Iris pigment epithelial cell (primary cell): ENCODE measurements around the gene RNPC3.
"Not testable (repeated sequence)": the region's sequence is repeated elsewhere in the genome, so short reads cannot be mapped to it uniquely, and the experiment has no call there.

ENCODE experiments used
- DNase-seq: peaks from one replicate; pipeline ENCODE4 v3.0.0-alpha.2; 2011; ENCODE audit warnings: low read depth

The RNPC3 gene

DNA sequence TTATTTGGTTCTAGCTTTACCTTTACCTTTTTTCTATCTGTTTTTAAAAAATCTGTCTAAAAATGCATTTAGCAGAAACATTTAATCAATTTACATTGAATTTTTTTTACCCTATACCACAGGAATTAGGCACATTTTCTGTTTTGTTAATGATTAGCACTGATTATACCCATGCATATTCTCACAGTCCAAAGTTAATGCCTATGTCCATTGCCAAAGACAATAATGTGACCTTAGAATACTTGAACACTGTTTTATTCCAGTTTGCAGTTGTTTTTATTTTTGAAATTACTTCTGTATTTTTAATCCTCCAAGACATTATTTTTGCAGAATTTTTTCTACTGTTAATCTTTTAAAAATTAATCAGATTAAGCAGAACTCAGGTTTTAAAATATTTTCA, 34.9 kb downstream of the RNPC3 start:
- no peak for DNase-seq

DNA sequence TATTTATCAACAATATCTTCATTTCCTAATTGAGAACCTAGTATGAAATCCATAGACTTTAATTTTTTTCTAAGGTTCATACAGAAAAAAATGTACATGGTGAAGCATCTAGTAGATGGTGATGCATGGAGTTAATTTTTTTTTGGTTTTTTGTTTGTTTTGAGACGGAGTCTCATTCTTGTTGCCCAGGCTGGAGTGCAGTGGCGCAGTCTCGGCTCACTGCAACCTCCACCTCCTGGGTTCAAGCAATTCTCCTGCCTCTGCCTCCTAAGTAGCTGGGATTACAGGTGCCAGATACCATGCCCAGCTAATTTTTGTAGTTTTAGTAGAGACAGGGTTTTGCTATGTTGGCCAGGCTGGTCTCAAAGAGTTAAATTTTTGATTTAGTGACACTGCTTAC, 35.6 kb downstream of the RNPC3 start:
- DNase-seq = not testable (repeated sequence)

DNA sequence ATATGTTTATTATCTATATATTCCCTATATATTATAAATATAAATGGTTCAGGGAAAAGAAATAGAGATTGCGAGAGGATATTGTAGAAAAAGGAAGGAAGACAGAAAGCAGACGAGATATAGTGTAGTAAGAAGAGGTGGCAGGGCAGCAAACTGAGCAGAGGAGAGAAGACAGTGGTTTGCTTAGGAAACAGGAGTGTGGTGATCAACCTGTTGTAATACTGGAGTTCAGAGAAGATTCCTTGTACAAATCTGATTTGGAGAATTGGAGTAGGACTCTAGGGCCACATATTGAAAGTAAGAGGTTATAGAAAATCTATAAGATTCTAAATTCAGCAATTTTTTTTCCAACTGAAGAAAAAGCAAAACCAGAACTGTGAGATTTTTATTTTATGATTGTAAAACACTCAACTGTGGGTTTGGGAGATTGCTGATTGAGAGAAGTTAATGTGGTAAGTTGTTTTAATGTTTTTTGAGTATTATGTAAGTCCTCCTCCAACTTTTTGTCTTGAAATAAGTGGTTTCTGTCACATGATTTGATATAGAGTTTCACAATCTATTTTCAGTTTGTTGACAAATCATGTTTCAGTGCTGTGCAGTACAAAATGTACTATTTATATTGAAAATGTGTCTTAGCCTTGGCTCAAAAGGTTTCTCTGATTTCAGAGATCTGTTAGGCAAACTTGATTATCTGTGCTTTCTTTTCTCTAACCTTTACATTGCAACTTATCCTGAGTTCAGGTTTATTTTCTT, 36.3 kb downstream of the RNPC3 start:
- peak; percentile 67 for DNase-seq

DNA sequence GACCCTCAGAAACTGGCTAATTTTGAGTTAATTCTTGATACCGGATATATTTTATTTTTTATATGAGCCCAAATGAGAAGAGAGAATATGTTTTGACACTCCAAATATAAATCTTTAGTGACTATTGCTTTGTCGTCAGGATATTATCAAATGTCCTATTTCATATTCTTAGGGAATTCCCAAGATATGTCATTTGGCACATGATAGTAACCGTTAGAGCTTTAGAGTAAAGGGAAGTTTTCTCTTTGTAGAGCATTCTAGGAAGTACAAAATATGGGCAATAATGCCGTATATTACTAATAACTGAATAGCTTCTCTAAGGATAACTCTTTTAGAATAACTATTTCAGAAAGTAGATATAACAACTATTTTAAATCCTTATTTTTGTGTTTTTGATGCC, 37.6 kb downstream of the RNPC3 start:
- DNase-seq = no peak

DNA sequence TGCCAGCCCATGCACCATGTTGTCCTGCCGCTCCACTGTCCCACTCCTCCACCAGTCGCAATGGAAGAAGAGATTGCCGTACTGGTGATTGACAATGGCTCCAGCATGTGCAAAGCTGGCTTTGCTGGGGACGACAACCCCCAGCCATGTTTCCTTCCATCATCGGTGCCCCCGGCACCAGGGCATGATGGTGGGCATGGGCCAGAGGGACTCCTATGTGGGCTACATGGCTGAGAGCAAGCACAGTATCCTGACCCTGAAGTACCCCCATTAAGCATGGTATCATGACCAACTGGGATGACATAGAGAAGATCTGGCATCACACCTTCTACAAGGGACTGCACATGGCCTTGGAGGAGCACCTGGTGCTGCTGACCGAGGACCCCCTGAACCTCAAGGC, 44.0 kb downstream of the RNPC3 start:
- DNase-seq = no peak

DNA sequence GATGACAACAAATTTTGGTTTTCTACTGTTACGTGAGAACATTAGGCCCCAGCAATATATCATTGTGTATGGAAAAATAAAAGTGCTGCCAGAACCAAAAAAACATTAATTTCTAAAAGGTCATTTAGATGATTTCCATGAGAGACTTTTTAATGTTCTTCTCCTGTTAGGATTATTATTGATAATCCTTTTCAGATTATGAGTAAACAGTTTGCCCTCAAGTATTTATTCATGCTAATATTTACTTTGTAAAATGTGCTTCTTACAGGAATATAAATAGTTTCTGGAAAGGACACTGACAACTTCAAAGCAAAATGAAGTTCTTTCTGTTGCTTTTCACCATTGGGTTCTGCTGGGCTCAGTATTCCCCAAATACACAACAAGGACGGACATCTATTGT, 45.8 kb downstream of the RNPC3 start, which contains the start of gene AMY2B:
Gene AMY2B, plus strand, starts transcription at position 301 of the 400 bp plus-strand sequence. Its CDS starts 14 bp downstream, at position 315.
- not testable (repeated sequence) for DNase-seq

DNA sequence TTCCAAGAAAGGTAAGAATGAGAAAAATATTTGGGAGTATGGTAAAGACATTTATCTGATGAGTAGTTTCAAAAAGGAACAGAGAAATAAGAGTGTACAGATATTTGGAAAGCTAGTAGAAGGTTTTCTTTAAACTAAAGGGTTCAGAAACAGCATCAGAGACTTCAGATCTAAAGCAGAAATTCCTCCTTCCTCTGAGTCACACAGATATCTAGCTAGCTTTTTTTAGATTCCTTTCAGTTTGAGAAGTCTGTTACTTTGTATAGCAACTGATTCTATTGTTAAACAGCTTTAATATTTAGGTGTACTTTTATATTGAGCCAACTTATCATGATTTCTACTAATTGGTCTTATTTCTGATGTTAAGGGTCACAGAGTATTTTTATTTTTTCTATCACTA, 50.6 kb downstream of the RNPC3 start:
- DNase-seq = peak; percentile 1

DNA sequence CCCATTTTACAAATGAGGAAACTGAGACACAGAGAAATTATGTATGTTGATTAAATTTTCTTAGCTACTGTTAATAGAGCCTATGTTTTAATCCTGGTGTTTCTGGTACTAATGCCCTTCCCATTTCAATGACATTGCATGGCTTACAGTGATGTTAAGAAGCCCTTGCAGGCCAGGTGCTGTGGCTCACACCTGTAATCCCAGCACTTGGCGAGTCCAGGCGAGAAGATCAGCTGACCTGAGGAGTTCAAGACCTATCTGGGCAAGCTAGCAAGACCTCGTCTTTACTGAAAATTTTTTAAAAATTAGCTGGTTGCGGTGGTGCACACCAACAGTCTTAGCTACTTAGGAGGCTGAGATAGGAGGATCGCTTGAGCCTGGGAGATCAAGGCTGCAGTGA, 51.3 kb downstream of the RNPC3 start:
- DNase-seq = not testable (repeated sequence)

DNA sequence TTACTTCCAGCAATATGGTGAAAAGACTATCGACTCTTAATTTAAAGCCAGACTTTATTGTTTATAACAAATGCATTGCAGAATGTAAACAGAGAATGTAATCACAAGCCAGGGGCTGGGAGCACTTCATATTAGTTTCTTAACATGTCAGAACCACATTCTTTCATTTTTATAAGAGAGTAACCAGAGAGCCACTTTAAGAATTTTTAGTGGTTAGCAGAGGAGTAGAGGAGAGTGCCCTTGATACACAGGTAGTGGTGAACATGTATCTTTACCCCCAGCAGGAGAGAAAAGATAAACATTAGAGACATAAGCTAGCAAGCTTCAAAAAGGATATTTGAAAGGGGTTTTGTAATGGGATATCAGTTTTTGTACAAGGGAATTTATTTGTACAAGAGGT, 57.0 kb downstream of the RNPC3 start:
- no peak for DNase-seq

DNA sequence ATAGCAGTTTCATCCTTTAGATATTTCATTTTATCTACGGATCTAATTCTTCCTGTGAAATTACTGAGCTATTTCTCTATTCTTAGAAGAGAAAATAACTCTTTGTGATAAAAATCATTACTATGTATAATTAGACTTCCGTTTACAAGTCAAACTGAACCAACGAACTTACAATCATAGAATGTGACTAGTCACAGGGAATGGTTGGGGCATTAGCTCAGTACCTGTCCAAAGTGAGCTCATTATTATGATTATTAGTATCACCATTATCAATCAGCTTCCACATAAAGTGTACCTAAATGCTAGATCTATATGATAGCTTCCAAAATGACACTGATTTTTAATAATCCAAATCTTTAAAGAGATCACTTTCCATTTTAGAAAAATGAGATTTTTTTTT, 58.4 kb downstream of the RNPC3 start:
- no peak for DNase-seq

DNA sequence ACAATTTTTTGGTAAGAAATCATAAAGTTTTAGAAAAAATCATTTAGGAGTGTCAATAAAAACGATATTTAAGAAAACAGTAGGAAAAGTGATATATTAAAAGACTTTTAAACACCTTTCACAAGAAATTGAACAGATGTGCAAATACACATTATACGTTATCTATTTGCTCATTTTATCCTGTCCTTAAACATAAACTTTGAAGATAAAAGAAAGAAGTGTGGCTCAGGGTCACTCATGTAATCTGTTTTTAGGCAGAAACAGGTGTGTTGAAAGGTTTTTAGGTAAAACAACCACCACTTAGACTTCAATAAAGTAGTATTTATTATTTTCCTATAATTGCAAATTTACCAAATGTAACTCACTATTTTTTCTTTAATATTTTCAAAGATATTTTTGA, 59.0 kb downstream of the RNPC3 start:
- no peak for DNase-seq

DNA sequence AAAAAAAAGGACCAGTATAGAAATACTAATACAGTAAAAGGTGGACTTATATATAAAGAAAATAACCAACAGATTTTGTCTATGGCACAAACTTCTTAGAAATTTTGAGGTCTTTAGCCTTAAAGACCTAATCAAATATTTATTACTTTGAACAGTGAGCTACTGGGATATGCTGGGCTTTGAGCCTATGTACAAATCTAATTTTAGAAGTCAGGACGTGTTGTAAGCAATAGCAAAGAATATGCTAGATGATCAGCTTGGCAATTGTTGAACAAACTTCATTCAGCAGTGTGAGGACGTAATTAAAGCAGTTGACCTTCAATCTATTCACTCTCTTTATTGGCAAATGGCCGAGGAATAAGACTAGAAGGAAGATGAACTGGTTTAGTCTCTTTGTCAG, 77.2 kb downstream of the RNPC3 start:
- DNase-seq = not testable (repeated sequence)
